GM19455 (cell line): ENCODE measurements around the gene C11orf91.
"Not testable (repeated sequence)": the region's sequence is repeated elsewhere in the genome, so short reads cannot be mapped to it uniquely, and the experiment has no call there.

ENCODE experiments used
- ATAC-seq: cut with Tn5 transposase; IDR thresholded peaks from one replicate; pipeline ENCODE4 v1.9.1; 2021; ENCODE audit not compliant: unreplicated experiment

The C11orf91 gene

DNA sequence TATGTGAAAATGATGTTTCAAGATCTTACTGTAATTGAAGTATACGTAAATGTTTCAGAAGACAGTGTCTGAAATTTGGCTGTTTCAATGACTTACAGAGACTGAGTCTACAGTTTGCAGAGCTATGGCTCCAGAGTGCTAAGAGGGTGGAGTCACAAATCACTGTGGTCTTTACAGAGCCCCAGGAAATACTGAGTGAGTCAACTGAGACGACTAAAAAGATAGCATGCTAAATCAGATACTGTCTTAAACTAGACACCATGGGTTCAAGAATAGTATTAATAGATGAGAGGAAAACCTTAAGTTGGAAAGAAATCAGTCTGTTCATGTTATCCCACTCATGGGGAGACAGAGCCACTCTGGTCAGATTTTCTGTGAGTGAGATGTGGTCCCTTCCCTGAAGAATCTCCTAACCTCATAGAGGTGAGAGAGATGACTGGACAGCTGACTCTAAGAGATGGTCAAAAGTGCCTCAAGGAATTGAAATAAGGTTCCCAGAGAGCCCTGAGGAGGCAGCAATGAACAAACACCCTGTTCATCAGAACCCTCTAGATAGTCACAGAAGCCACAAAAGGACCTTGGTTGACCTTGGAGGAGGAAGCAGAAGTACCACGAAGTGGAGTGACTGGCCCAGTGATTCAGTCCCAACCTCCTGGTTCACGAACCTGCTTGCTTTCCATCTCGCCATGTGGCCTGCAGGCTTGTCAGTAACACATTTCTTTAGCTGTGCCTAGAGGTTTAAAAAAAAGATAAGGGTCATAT lies 30.2 kb downstream of the C11orf91 start:
- ATAC-seq: no peak

DNA sequence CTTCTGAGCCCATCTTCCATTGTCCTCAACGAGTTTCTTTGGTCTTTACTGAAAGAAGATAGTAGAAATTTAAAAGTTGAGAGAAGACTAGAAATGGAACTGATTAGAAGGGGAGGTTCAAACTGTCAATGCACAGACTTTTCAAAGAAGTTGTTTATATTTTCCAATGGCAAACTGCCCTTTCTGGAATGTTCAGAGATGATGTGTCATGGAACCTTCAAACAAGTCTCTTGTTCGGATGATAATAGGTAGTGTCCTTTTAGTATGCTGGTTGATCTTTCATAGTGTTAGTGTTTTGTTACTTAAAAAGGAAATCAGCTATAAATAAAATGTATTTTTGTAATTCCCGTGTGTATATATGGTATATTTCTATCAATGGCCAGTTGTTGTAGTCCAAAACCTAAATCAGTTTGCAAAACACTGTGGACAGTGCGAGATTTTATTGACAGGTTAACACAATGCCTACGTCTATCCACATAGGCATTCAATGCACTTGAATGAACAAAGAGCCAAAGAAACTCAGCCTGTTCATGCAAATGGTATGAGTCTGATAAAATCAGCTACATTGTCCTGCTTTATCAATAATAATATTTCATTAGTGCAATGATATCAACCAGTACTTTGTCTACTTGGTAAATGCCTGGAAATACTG lies 30.9 kb downstream of the C11orf91 start:
- ATAC-seq: no peak

DNA sequence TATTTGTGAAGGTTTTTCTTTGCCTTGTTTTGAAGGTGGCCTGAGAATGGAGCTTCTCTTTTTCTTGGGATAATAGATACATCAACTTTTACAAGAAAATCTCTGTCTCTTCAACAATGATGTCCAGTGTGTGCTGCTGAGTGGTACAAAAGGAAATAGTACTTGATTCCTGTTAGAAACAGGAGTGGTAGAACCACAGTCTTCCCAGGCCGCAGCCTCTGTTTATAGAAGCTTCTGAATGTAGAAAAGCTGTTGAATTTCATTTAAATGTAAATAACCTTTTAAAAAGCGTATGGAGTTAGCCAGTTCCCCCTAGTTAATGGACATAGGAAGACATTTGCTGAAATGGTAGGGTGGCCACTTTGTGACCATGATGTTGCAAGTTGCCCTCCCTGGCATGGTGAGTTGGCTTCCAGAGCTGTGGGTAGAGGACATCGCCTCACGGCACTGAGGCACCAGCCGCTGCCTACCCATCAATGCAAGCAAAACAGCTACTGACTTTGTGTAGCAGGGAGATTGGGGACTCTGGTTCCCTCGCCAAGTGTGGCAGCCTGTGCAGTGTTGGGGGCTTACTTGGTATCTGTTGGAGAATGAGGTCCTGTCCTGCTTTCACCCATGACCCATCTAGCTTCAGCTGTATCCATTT lies 31.6 kb downstream of the C11orf91 start:
- ATAC-seq: no peak

DNA sequence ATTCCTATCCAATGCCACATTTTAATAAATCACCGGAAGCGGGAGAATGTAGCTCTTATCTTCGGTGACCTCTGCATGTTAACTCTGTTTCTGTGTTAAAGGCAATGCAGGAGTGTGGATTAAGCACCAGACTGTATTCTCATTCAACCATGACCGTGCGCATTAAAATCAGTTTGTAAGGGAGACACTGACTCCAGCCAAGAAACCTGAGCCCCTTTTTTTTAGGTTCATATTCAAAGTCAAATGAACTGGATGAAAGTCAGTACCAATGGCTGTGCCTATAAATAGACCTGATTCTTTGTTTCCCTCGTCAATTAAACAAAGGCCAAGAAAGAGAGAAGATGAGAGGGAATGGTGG lies 32.2 kb downstream of the C11orf91 start:
- ATAC-seq: no peak

DNA sequence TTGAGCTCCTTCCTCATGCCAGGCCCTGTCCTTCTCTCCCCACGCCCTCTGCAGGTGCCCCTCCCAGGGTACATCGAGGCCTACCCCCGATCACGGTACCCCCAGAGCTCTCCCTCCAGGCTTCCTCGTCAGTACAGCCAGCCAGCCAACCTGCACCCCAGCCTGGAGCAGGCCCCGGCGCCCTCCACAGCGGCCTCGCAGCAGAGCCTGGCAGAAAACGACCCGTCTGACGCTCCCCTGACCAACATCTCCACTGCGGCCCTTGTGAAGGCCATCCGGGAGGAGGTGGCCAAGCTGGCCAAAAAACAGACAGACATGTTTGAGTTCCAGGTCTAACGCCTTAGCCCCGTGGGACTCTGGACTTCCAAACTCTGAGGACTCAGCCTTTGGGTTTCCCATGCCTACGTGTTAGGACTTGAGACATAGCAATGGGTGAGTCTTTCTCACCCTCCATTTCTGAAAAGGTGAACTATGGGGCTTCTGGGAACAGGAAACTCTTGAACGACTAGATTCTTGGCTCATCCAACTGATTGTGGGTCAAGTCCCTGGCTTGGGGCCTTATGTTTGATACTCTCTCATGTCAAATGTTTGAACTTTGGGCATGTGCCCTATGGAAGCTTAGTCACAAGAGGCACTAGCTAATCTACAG lies 32.7 kb downstream of the C11orf91 start:
- no peak for ATAC-seq

DNA sequence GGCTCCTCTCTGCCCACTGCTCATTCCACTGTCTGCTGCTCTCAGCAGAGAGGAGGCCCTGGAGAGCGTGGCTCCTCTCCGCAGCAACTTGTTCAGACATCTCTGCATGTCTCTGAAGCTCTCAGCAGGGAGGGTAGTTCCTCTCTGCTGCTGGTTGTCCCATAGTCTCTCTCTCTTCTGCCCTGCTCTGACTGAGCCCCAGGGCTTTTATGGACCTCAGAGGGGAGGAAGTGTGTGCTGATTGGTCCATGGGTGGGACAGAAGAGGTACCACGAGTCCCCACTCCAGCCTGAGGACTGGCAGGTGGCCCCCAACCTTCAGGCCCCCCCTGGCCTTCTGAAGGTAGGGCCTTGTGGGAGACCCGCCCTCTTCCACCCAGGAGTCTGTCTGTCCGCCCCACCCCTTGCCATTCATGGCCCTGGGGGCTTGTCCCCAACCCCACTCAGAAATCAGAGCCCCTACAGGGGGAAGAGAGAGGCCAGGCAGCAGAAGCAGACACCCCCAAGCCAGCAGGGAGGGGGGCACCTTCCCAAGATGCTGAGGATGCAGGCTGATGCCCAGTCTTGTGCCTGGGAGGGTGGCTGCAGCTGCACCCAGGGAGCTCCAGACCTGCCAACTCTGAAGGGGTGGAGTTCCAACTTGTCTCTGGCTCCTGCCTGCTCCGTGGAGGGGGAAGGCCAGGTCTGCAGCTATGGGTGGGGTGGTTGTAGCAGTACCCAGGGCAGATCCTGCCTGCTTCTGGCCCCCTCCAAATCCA lies 35.1 kb downstream of the C11orf91 start:
- no peak for ATAC-seq

DNA sequence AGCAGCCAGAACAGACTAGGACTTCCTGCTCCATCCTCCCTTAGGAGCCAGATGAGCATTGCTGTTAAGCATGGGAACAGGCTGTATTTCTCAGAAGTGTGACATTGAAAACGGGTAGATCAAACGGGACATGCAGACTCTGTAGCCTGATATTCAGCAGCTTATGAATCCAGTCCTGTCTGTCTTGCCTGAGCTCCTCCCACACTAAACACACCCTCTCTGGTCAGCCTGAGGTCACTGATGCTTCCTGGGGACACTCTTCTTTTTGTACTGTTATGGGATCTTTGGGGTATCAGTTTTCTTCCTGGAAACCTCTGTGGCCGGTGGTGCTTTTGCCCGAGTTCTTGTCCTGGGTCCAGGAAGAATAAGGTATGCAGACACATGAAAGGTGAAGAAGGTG lies 35.8 kb downstream of the C11orf91 start:
- ATAC-seq: no peak

DNA sequence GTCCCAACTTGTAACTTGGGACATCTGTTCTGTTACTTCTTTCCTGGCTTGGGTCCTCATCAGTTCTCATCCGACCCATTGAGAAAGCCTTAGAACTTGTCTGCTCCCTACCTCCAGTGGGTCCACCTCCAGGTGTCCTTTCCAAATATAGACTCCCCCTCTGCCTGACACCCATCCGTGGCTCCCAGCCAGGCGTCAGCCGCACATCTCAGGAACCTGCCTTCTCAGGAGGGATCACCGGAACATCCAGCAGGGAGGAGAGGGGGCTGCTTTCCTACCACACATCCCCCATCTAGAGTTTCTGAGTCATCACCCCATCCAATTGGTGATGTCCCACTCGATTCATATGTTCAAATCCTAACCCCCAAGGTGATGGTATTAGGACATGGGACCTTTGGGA lies 36.5 kb downstream of the C11orf91 start:
- ATAC-seq: no peak

DNA sequence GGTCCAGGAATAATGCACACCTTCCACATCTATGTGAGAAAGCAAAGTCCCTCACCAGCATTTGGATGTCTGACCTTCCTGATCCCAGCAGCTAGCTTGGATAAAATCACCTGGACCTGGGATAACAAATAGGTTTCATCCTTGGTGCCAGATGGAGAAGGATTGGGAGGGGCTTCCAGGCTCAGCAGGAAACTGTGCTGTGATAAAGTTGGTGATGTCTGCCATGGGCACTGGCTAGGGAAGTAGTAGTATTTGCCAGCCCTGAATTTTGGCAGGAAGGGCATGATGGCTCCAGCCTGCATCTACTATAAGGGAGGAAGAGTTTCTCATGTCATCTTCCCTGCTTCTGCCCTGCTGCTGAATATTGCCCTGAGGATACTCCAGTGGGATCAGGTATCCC lies 37.5 kb downstream of the C11orf91 start:
- ATAC-seq: no peak

DNA sequence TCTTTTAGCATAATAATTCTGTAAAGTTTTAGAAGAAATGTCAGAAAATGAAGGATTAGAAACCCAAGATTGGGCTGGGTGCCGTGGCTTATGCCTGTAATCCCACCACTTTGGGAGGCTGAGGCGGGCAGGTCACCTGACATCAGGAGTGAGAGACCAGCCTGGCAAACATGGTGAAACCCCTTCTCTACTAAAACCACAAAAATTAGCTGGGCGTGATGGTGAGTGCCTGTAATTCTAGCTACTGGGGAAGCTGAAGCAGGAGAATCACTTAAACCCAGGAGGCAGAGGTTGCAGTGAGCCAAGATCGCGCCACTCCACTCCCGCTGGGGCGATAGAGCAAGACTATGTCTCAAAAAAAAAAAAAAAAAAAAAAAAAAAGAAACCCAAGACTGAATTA lies 39.1 kb downstream of the C11orf91 start:
- ATAC-seq: not testable (repeated sequence)

DNA sequence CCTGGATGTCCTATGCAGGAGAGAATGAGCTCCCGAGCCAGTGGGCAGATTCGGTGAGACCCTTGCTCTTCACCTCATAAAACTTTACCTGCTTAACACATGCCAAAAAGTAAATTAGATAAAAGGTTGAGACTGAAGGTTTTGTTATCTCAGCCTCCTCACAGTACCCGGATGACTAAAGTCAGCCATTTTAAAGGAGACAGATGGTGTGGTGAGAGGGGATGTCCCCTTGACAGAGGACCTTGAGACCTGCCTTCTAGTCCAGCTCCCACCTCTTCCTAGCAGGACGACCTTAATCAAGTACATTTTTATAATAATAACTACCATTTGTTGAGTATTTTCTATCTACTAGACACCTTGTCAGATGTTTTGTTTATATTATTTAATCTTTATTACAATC lies 39.7 kb downstream of the C11orf91 start:
- no peak for ATAC-seq

DNA sequence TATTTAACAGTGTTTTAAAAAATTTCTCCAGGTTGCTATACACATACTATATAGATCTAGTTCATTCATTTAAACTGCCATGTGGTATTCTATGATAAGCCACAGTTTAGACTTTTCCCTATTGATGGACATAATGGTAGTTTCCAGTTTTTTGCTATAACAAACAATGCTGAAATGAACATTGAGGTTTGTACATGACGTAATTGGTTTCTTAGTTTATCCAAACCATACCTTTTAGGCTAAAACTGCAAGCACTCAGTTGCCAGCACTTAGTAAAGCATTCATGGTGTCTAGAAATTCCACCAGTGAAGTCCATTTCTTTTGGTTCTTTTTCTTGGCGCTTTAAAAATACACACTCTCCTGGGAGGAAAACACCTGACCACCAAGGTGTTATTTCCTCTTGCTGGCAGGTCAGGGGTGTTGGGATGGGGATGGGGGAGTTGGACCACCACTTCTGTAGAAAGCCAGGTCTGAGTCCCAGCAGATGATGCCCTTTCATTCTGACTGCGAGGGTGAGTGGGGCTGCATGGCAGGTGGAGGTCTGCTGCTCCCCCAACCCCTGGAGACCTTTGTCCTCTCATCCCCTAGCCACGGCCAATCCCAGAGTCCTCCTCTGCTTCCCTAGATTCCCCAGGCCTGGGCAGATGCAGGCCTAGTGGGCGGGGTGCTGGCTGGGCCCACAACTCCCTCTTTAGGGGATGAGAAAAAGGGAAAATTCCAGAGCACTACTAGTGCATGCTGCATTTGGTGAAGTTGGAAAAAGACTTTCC lies 41.1 kb downstream of the C11orf91 start:
- no peak for ATAC-seq

DNA sequence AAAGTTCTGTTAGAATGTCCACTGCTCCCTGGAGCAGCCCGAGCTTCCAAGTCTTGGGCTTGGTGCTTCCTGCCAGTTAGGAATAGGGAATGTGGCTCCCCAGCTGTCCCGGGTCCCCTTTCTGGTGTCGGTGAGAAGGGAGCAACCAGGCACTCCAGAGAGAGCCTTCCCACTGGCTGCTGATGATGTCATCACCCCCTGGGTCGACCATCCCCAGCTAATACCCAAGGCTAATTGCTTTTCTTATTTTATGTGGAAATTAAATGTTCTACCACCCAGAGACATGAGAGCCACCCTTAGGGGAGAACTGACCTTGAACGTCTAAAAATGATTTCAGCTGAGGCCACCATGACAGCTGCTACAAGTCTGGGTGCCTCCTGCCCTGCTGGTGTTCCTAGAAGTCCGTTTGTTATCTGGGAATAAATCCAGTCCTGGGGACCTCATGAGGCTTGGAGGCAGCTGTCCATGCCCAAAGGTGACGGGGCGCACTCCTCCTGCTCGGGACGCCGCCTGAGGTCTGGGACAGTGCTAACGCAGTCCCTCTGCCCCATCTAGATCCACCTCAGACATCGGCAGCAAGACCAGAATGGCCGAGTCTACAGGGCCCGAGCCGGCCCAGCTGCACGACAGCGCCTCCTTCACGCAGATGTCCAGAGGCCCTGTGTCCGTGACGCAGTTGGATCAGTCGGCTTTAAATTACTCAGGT lies 42.3 kb downstream of the C11orf91 start:
- ATAC-seq: no peak

DNA sequence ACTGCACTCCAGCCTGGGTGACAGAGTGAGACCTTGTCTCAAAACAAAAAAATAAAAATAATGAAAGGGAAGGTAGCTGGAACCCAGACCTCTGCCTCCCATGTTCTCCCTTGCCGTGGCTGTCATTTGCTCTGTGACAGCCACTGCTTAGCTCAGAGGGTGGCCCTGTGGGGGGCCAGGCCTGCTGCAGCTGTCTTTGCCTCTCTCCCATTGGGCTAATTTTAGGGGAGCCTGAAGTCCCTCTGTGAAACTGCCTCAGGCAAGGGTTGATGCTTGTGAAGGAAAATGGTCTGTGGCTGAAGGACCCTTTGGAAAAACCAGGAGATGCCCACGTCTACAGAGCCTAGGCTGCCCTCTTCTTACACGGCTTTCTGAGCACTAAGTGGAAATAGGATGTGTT lies 42.9 kb downstream of the C11orf91 start:
- no peak for ATAC-seq

DNA sequence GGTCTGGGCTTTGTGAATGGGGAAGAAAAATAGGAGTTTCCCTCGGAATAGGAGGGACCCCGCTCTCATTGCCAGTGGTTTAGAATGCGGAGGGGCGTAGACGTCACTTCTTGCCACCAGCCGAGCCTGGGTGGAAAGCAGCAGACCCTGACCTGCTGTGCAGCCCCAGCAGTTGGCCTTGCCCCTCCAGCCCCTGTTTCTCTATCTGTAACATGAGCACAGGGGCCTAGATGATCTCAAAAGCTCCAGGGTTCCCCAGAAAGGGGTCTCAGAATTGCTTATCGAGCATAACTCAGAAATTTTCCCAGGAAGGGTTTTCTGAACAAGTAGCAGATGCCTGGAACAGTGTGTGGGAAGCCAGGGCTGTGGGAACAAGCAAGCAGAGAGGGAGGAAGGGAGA lies 43.9 kb downstream of the C11orf91 start:
- no peak for ATAC-seq

DNA sequence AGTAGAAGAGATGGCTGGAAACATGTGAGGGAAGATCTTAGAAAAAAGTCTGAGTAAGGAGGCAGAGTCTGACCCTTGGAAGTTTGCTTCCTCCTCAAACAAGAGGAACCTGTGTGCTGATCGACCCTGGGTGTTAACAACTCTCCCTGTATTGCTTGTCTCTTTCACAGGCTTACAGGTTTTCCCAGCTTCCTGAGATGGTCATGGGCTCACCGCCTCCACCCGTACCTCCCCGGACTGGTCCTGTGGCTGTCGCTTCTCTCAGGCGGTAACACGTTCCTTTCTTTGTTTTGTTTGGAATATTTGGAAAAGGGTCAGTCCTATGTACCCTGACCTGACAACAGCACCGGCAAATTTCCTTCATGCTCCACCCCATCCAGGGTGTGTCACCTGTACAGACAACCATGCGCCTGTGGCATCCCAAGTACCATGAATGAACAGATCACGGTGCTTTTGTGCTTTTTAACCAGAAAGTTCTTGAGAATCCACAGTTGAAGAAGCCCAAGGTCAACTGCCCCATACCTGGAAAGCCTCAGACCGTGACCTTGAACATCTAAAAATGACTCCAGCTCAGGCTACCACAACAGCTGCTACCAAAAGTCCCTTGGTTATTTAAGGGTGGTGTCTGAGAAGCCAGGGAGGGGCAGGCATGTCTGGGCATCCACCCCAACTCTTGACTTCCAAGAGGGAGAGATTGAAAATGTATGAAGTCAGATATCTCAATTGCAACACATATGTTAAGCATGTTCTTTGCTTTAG lies 44.6 kb downstream of the C11orf91 start:
- peak; percentile 62 for ATAC-seq

DNA sequence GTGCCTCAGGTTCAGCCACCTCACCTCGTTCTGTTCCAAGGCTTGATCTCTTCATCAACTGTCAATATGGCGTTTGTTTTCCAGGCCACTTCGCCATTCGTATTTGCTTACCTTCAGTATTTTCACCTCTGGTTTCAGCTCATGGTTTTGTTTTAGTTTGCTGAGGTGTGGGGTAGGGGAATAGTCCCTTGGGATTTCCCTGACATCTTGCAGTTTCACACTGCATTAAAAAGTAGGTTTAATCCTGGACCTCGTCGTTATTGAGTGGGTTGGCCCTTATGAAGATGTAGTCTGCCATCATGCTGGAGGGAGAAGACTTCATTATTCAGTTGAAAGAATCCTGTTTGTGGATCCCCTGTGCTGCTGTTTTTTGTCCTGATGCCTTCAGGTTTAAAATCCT lies 46.0 kb downstream of the C11orf91 start:
- no peak for ATAC-seq

DNA sequence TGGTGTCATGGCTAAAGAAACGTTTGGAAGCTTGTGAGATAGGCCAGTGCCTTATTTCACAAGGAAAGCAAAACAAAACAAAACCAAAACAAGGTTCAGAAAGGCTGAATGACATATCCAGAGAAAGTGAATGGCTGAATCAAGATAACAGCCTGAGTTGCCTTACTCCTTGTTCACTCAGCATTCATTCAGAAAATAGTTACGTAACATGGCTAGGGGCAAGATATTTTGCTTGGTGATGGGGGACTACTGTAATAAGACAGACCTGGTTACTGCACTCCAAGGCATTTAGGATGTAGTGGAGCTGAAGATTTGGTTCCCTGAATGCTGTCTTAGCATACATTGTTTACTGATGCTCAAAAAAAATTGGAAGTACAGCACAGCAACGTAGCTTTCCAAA lies 47.7 kb downstream of the C11orf91 start:
- ATAC-seq: no peak

DNA sequence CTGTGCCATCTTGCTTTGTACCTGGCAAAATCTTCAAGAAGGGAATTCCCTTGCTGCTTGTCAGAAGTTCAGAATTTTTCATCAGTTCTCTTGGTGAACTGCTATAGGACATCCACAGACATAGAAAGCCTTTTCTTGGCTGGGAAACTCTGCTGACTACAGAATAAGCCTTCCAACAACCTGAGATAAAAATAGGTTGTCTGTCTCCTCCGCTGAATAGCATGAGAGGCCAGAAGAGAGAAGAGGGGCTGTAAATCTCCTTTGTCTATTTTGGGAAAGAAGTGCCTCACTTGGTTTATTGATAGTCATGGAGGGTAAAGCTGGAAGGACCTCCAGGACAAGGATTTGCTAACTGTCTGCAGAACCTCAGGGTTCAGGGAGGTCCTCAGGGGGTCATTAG lies 48.2 kb downstream of the C11orf91 start:
- no peak for ATAC-seq
